Gastrocnemius medialis (tissue), 4 donors: ENCODE measurements around the gene LRCH3.

Experiments
- POLR2A ChIP-seq, 2 donors: fragments of 450-650 bp; IDR thresholded peaks; one replicate each; pipeline ENCODE4 v1.6.1; 2017; ENCODE audit warnings: antibody characterized with exemption in 2 of 2, mild to moderate bottlenecking in 2 of 2, moderate library complexity in 2 of 2
- TF ChIP-seq, protein P1 (sequence below), 5 experiments: fragments of 450-650 bp in 3 of 5; fragments of 200-600 bp in 2 of 5; sonication (generic) in 2 of 5; IDR thresholded peaks in 4 of 5; conservative IDR thresholded peaks in 1 of 5; 1 replicate in 4 of 5; 2 replicates in 1 of 5; pipeline ENCODE4 v1.5.1; 2016 to 2019; ENCODE audit warnings: antibody characterized with exemption in 5 of 5, mild to moderate bottlenecking in 3 of 5, moderate library complexity in 3 of 5

DNA sequence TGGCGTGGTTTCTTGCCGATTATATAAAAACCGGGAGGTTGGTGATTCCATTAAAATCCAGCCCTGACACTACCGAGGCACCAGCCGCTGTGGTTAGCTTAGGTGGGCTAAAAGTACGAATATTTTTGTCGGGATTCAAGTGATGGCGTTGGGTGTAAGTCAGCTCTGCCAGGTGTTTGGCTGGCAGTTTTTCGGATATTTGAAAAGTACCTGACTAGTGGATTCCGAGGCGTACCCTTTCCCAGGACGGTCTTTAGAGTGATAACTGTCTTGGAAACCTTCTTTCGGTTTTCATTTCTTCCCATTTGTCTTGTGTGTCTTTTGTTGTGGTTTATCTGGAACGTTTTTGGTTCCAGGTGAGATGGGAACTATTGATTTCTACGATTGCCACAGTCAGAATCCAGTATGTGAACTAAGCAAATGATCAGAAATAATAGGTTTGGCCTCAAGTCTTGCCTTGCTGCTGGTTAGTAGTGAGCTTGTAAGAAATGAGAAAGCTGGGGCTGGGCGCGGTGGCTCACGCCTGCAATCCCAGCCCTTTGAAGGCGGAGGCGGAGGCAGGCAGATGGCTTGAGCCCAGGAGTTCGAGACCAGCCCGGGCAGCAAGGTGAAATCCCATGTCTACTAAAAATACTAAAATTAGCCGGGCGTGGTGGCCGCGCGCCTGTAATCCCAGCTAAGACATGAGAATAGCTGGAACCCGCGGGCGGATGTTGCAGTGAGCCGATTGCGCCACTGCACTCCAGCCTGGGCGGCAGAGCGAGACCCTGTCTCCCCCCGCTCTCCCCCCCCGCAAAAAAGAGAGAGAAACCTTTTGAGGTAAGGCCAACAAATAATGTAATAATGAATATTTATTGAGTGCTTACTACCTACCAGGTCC lies 40.0 kb upstream of the LRCH3 start:
- TF ChIP-seq, protein P1, sequence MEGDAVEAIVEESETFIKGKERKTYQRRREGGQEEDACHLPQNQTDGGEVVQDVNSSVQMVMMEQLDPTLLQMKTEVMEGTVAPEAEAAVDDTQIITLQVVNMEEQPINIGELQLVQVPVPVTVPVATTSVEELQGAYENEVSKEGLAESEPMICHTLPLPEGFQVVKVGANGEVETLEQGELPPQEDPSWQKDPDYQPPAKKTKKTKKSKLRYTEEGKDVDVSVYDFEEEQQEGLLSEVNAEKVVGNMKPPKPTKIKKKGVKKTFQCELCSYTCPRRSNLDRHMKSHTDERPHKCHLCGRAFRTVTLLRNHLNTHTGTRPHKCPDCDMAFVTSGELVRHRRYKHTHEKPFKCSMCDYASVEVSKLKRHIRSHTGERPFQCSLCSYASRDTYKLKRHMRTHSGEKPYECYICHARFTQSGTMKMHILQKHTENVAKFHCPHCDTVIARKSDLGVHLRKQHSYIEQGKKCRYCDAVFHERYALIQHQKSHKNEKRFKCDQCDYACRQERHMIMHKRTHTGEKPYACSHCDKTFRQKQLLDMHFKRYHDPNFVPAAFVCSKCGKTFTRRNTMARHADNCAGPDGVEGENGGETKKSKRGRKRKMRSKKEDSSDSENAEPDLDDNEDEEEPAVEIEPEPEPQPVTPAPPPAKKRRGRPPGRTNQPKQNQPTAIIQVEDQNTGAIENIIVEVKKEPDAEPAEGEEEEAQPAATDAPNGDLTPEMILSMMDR (IDR thresholded peaks at IDR 0.05 in 4 of 5, conservative IDR thresholded peaks at IDR 0.05 in 1 of 5), result no peak
- TF ChIP-seq POLR2A (IDR thresholded peaks at IDR 0.05), result peak; percentile 73 to 84
